Neural crest cell (in vitro differentiated cells): ENCODE measurements around the gene PVALB. TPM values are rescaled to one million over a fixed set of nuclear protein-coding genes. Genes with fewer than 3 reads are reported as not detected.

Source experiments
- DNase-seq: peaks from one replicate; pipeline ENCODE4 v3.0.0; 2021; ENCODE audit warnings: low read depth, mixed read lengths, low spot score
- H3K27ac Mint-ChIP-seq: one replicate; pipeline ENCODE4 v1.8.0; 2021; ENCODE audit warnings: mild to moderate bottlenecking, mixed read lengths; ENCODE audit not compliant: unreplicated experiment
- H3K27me3 Mint-ChIP-seq: 2 replicates; pipeline ENCODE4 v1.8.0; 2021; ENCODE audit warnings: low read depth, mild to moderate bottlenecking, mixed read lengths
- H3K36me3 Mint-ChIP-seq: 2 replicates; pipeline ENCODE4 v1.8.0; 2021; ENCODE audit warnings: low read depth, mild to moderate bottlenecking, mixed read lengths
- H3K4me1 Mint-ChIP-seq: 2 replicates; pipeline ENCODE4 v1.8.0; 2021; ENCODE audit warnings: mixed read lengths
- H3K4me3 Mint-ChIP-seq: one replicate; pipeline ENCODE4 v1.8.0; 2021; ENCODE audit warnings: mild to moderate bottlenecking, mixed read lengths
- H3K9me3 Mint-ChIP-seq: 2 replicates; pipeline ENCODE4 v1.8.0; 2021; ENCODE audit warnings: mixed read lengths
- CTCF ChIP-seq: fragments of 200-600 bp; sonication (generic); conservative IDR thresholded peaks from 2 replicates; pipeline ENCODE4 v1.5.0; 2021; ENCODE audit warnings: antibody characterized with exemption, mild to moderate bottlenecking
- total RNA-seq: library from RNA; stranded (reverse); gene quantifications from 2 replicates; pipeline ENCODE4 v1.2.1, GENCODE V29; 2021

PVALB gene
- total RNA-seq, 1 donor from 2014 or later = 0.68 TPM

GRCh38 chr22:36759481-36760159 is 57.2 kb downstream of the PVALB start:
- Mint-ChIP-seq H3K27ac (no peak overlapping the region), H3K4me3 (no peak overlapping the region), H3K27me3 (peaks cover 12% of the 10 kb centered on the region), H3K4me1 (no peaks in the 10 kb centered on the region), H3K36me3 (peaks cover 11% of the 10 kb centered on the region), H3K9me3 (no peaks in the 10 kb centered on the region)
- no peak for DNase-seq
- no peak for TF ChIP-seq CTCF

GRCh38 chr22:36758792-36759271 is 58.0 kb downstream of the PVALB start:
- Mint-ChIP-seq H3K4me3 (no peak overlapping the region), H3K4me1 (no peaks in the 10 kb centered on the region), H3K36me3 (peaks cover 10% of the 10 kb centered on the region), H3K27me3 (peaks cover 20% of the 10 kb centered on the region), H3K9me3 (no peaks in the 10 kb centered on the region), H3K27ac (no peak overlapping the region)
- TF ChIP-seq CTCF = no peak
- DNase-seq = no peak

- Mint-ChIP-seq H3K36me3 (peaks cover 5% of the 10 kb centered on the region), H3K4me1 (no peaks in the 10 kb centered on the region), H3K4me3 (no peak overlapping the region), H3K9me3 (no peaks in the 10 kb centered on the region), H3K27ac (no peak overlapping the region), H3K27me3 (peaks cover 31% of the 10 kb centered on the region)
- TF ChIP-seq CTCF = peak; percentile 78
- DNase-seq = peak; percentile 68
Observed at GRCh38 chr22:36757668-36758211, 59.1 kb downstream of the PVALB start.

GRCh38 chr22:36756746-36757655 is 59.8 kb downstream of the PVALB start:
- H3K36me3 Mint-ChIP-seq = no peaks in the 10 kb centered on the region
- DNase-seq = no peak
- H3K4me1 Mint-ChIP-seq = no peaks in the 10 kb centered on the region
- TF ChIP-seq CTCF = no peak
- H3K9me3 Mint-ChIP-seq = no peaks in the 10 kb centered on the region
- peaks cover 39% of the 10 kb centered on the region for H3K27me3 Mint-ChIP-seq
- no peak overlapping the region for H3K27ac Mint-ChIP-seq
- no peak overlapping the region for H3K4me3 Mint-ChIP-seq

GRCh38 chr22:36756031-36756430 is 60.8 kb downstream of the PVALB start:
- Mint-ChIP-seq H3K4me1 (no peaks in the 10 kb centered on the region), H3K9me3 (no peaks in the 10 kb centered on the region), H3K36me3 (no peaks in the 10 kb centered on the region), H3K4me3 (no peak overlapping the region), H3K27ac (no peak overlapping the region), H3K27me3 (peaks cover 42% of the 10 kb centered on the region)
- no peak for DNase-seq
- no peak for TF ChIP-seq CTCF
